Body of pancreas (tissue), 4 donors: ENCODE results near the gene PRKG1. TPM values are rescaled to one million over a fixed set of nuclear protein-coding genes. Genes with fewer than 3 reads are reported as not detected.

Experiments used
- ATAC-seq: fragments of 150-250 bp; one replicate; pipeline ENCODE4 v1.9.1; 2016
- DNase-seq, 4 donors: peaks; one replicate each; pipeline ENCODE4 v3.0.0-alpha.2; 2019
- H3K27ac ChIP-seq, 4 donors: fragments of 200-600 bp; sonication (generic); 1 replicate in 3 of 4; 2 replicates in 1 of 4; pipeline versions ENCODE4 v1.5.1 to v1.6.1; 2016 to 2019; ENCODE audit warnings: mild to moderate bottlenecking in 1 of 4, mixed read lengths in 1 of 4, moderate library complexity in 1 of 4
- H3K27me3 ChIP-seq, 2 donors: fragments of 200-600 bp; sonication (generic); one replicate each; pipeline ENCODE4 v1.6.0; 2016; ENCODE audit warnings: mild to moderate bottlenecking in 1 of 2
- H3K36me3 ChIP-seq, 2 donors: fragments of 200-600 bp; sonication (generic); replicated peaks in 1 of 2; 2 replicates each; pipeline ENCODE4 v1.5.1; 2016; ENCODE audit warnings: low read depth in 2 of 2; ENCODE audit not compliant: insufficient read depth in 1 of 2
- H3K4me1 ChIP-seq: fragments of 200-600 bp; sonication (generic); one replicate; pipeline ENCODE4 v1.6.0; 2016
- H3K4me3 ChIP-seq, 2 donors: fragments of 200-600 bp; sonication (generic); 1 replicate in 1 of 2; 2 replicates in 1 of 2; pipeline ENCODE4 v1.5.1; 2016 to 2019
- H3K9me3 ChIP-seq, 3 donors: fragments of 200-600 bp; sonication (generic); 1 replicate in 2 of 3; 2 replicates in 1 of 3; pipeline ENCODE4 v1.5.1; 2016
- CTCF ChIP-seq, 7 experiments: fragments of 450-650 bp in 4 of 7; fragments of 200-600 bp in 3 of 7; sonication (generic) in 3 of 7; IDR thresholded peaks; one replicate each; pipeline ENCODE4 v1.5.1; 2016 to 2019; ENCODE audit warnings: antibody characterized with exemption in 7 of 7
- POLR2A ChIP-seq, 3 donors: fragments of 450-650 bp; IDR thresholded peaks; one replicate each; pipeline ENCODE4 v1.6.1; 2016; ENCODE audit warnings: antibody characterized with exemption in 3 of 3, mild to moderate bottlenecking in 2 of 3
- WGBS, 2 donors: methylation state at CpG; one replicate each; pipeline ENCODE4 v1.1.5; 2017; 5-methylcytosine and 5-hydroxymethylcytosine counted together
- intact Hi-C: fragments of 100-400 bp; cut with DNase I; formaldehyde crosslinking; loops from one replicate; pipeline ENCODE4 v1.15.1; 2023
- total RNA-seq, 2 donors: library from RNA; depleted of rRNA; stranded (reverse); fragments of >200 nt; gene quantifications; one replicate each; pipeline ENCODE4 v1.1.0, GENCODE V29; 2016

Gene PRKG1
- total RNA-seq, 2 donors from 2014 or later, result 14.2 to 18.9 TPM

GRCh38 chr10:51907361-51907760 is 833.1 kb downstream of the PRKG1 start:
- ATAC-seq, result no peak

GRCh38 chr10:51910189-51910588 is 835.9 kb downstream of the PRKG1 start:
- no peaks in the 10 kb centered on the region for H3K9me3 ChIP-seq
- H3K27ac ChIP-seq, result no peak overlapping the region
- H3K4me3 ChIP-seq, result no peak overlapping the region
- intact Hi-C loops, result no loop called here
- H3K36me3 ChIP-seq, result no peaks in the 10 kb centered on the region
- ATAC-seq (no peak), DNase-seq (no peak)
- H3K27me3 ChIP-seq, result no peaks in the 10 kb centered on the region
- TF ChIP-seq POLR2A (IDR thresholded peaks at IDR 0.05) (no peak), CTCF (IDR thresholded peaks at IDR 0.05) (no peak)
- no peaks in the 10 kb centered on the region for H3K4me1 ChIP-seq

More at GRCh38 chr10:51907361-51907760, 833.1 kb downstream of the PRKG1 start:
- Histone ChIP-seq H3K9me3 (no peaks in the 10 kb centered on the region), H3K36me3 (no peaks in the 10 kb centered on the region), H3K4me3 (no peak overlapping the region), H3K27me3 (no peaks in the 10 kb centered on the region), H3K27ac (no peak overlapping the region), H3K4me1 (no peaks in the 10 kb centered on the region)
- 32 to 83% methylated on average over 2 of the region's 2 CpGs for WGBS, 2 donors
- DNase-seq, result no peak
- intact Hi-C loops, result no loop called here
- no peak for TF ChIP-seq POLR2A (IDR thresholded peaks at IDR 0.05)
- no peak for TF ChIP-seq CTCF (IDR thresholded peaks at IDR 0.05)

- 60 to 61% methylated on average over 3 of the region's 3 CpGs for WGBS, 2 donors
- intact Hi-C loops, result no loop called here
- TF ChIP-seq POLR2A (IDR thresholded peaks at IDR 0.05) (no peak), CTCF (IDR thresholded peaks at IDR 0.05) (no peak)
- DNase-seq, result no peak
- no peaks in the 10 kb centered on the region for H3K9me3 ChIP-seq
- no peak for ATAC-seq
- H3K27ac ChIP-seq, result no peak overlapping the region
- no peak overlapping the region for H3K4me3 ChIP-seq
- no peaks in the 10 kb centered on the region for H3K36me3 ChIP-seq
- H3K4me1 ChIP-seq, result no peaks in the 10 kb centered on the region
- H3K27me3 ChIP-seq, result no peaks in the 10 kb centered on the region
Measured at GRCh38 chr10:51910596-51910995, 836.3 kb downstream of the PRKG1 start.

DNA sequence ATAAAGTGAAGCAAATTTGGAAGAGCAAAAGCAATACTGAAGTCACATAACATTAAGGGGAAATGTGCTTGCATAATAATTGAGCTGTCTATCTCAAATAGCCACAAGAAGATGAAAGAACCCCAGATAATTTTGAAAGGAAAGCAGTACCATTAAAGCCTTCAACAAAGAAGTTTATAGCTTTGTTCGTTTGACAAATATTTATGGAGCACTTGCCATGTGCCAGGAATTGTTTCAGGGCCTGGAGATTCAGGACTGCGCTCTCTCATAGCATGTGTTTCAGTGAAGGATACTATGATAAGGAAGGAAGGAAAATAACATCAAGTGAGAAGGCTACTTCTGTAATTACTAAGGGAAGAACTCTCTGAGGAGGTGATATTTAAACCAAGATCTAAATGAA is 837.4 kb downstream of the PRKG1 start:
- no peak overlapping the region for H3K4me3 ChIP-seq
- DNase-seq (no peak), ATAC-seq (no peak)
- no peaks in the 10 kb centered on the region for H3K4me1 ChIP-seq
- H3K9me3 ChIP-seq, result no peaks in the 10 kb centered on the region
- TF ChIP-seq POLR2A (IDR thresholded peaks at IDR 0.05), result no peak
- no peak for TF ChIP-seq CTCF (IDR thresholded peaks at IDR 0.05)
- intact Hi-C loops, result no loop called here
- 61 to 63% methylated on average over 2 of the region's 2 CpGs for WGBS, 2 donors
- H3K36me3 ChIP-seq, result no peaks in the 10 kb centered on the region
- no peak overlapping the region for H3K27ac ChIP-seq
- H3K27me3 ChIP-seq, result no peaks in the 10 kb centered on the region

GRCh38 chr10:51915031-51915542 is 840.8 kb downstream of the PRKG1 start:
- no peaks in the 10 kb centered on the region for H3K9me3 ChIP-seq
- intact Hi-C loops, result no loop called here
- H3K27me3 ChIP-seq, result no peaks in the 10 kb centered on the region
- peaks cover 8% of the 10 kb centered on the region for H3K4me1 ChIP-seq
- WGBS, 2 donors, result 83 to 96% methylated on average over 1 of the region's 1 CpG
- H3K27ac ChIP-seq, result no peak overlapping the region
- H3K4me3 ChIP-seq, result no peak overlapping the region
- no peak for DNase-seq
- no peaks in the 10 kb centered on the region for H3K36me3 ChIP-seq
- no peak for ATAC-seq
- no peak for TF ChIP-seq POLR2A (IDR thresholded peaks at IDR 0.05)
- no peak for TF ChIP-seq CTCF (IDR thresholded peaks at IDR 0.05)
